GM23248 (cell line): ENCODE data around the gene TCEAL5. TPM values are rescaled to one million over a fixed set of nuclear protein-coding genes. Genes with fewer than 3 reads are reported as not detected.
A peak's percentile ranks its signal among the peaks of the same experiment; 100 is the strongest.

ENCODE experiments used
- DNase-seq: peaks from one replicate; pipeline ENCODE4 v3.0.0-alpha.2; 2015
- H2AFZ ChIP-seq: fragments of 200-600 bp; sonication (generic); 2 replicates; pipeline ENCODE4 v1.6.1; 2016; ENCODE audit warnings: antibody characterized with exemption
- H3F3A ChIP-seq: fragments of 200-600 bp; sonication (generic); 2 replicates; pipeline ENCODE4 v1.6.1; 2016; ENCODE audit warnings: mild to moderate bottlenecking, antibody characterized with exemption, mixed run types; ENCODE audit not compliant: insufficient read depth
- H3K27ac ChIP-seq: fragments of 200-600 bp; sonication (generic); 2 replicates; pipeline ENCODE4 v1.5.1; 2016; ENCODE audit warnings: mild to moderate bottlenecking
- H3K27me3 ChIP-seq: fragments of 200-600 bp; sonication (generic); replicated peaks from 2 replicates; pipeline ENCODE4 v1.6.1; 2016; ENCODE audit warnings: mild to moderate bottlenecking; ENCODE audit not compliant: insufficient read depth
- H3K36me3 ChIP-seq: fragments of 200-600 bp; sonication (generic); 2 replicates; pipeline ENCODE4 v1.6.1; 2016; ENCODE audit warnings: low read depth, mild to moderate bottlenecking
- H3K4me1 ChIP-seq: fragments of 200-600 bp; sonication (generic); 2 replicates; pipeline ENCODE4 v1.6.1; 2016; ENCODE audit warnings: mild to moderate bottlenecking; ENCODE audit not compliant: insufficient read depth
- H3K4me2 ChIP-seq: fragments of 200-600 bp; sonication (generic); one replicate; pipeline ENCODE4 v1.6.1; 2016; ENCODE audit warnings: mild to moderate bottlenecking; ENCODE audit not compliant: unreplicated experiment
- H3K4me3 ChIP-seq: fragments of 200-600 bp; sonication (generic); 2 replicates; pipeline ENCODE4 v1.5.1; 2016; ENCODE audit warnings: mild to moderate bottlenecking
- H3K79me2 ChIP-seq: fragments of 200-600 bp; sonication (generic); 2 replicates; pipeline ENCODE4 v1.6.1; 2016; ENCODE audit warnings: mild to moderate bottlenecking; ENCODE audit not compliant: insufficient read depth
- H3K9ac ChIP-seq: fragments of 200-600 bp; sonication (generic); 2 replicates; pipeline ENCODE4 v1.6.1; 2016; ENCODE audit warnings: mild to moderate bottlenecking
- H3K9me2 ChIP-seq: fragments of 200-600 bp; sonication (generic); 2 replicates; pipeline ENCODE4 v1.6.1; 2016; ENCODE audit warnings: mixed run types, mild to moderate bottlenecking, moderate library complexity; ENCODE audit not compliant: insufficient read depth
- H3K9me3 ChIP-seq: fragments of 200-600 bp; sonication (generic); one replicate; pipeline ENCODE4 v1.6.1; 2017; ENCODE audit warnings: low read depth
- H4K20me1 ChIP-seq: fragments of 200-600 bp; sonication (generic); 2 replicates; pipeline ENCODE4 v1.6.0; 2016; ENCODE audit not compliant: insufficient read depth
- EZH2 ChIP-seq: fragments of 200-600 bp; sonication (generic); IDR thresholded peaks from 2 replicates; pipeline ENCODE4 v1.6.1; 2018; ENCODE audit warnings: antibody characterized with exemption, mild to moderate bottlenecking; ENCODE audit not compliant: insufficient read depth, poor library complexity, severe bottlenecking
- EZH2phosphoT487 ChIP-seq: fragments of 200-600 bp; sonication (generic); IDR thresholded peaks from 2 replicates; pipeline ENCODE4 v1.6.1; 2018; ENCODE audit warnings: antibody characterized with exemption, moderate library complexity, mild to moderate bottlenecking, low read depth; ENCODE audit not compliant: insufficient read depth
- WGBS, 2 experiments: methylation state at CpG; one replicate each; pipeline ENCODE4 v1.1.6; 2015 to 2017; ENCODE audit warnings: low lambda C conversion rate in 2 of 2, low coverage in 1 of 2; ENCODE audit errors: missing lambda C conversion rate in 2 of 2; 5-methylcytosine and 5-hydroxymethylcytosine counted together
- in situ Hi-C: fragments of 300-500 bp; cut with MboI; formaldehyde crosslinking; loops from 2 replicates; pipeline ENCODE4 v1.15.0; 2020
- polyA plus RNA-seq: library from polyadenylated mRNA; unstranded; fragments of >200 nt; fragmentation: Nextera tagmentation; extraction: Ambion mirVana; gene quantifications from 2 replicates; pipeline ENCODE4 v1.2.1, GENCODE V29; 2016
- total RNA-seq: library from RNA; depleted of rRNA; stranded (reverse); fragments of >200 nt; shearing (Covaris generic); gene quantifications from 2 replicates; pipeline ENCODE4 v1.2.3, GENCODE V29; 2014

The TCEAL5 gene
- total and polyA plus RNA-seq, 2 experiments from 2014 or later: not detected

DNA sequence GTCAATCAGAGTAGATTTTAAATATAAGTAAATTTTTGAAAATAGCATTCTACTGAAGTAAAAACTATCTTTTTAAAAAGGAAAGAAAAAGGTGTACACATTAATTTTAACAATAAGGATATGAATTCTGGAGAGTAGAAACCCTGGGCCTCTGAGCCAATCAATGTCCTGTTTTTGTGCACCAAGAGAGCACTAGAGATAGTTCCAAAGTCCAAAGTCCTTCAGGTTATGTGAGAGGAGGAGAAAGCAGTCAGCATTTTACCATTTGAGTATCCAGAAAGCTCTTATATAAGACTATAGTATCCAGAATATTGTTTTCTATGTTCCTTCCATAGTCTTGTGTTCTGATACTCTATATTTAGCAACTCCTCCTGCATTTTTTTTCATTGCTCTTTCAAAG, 18.3 kb downstream of the TCEAL5 start:
- Histone ChIP-seq H3K9me3 (no peaks in the 10 kb centered on the region), H3K36me3 (0 out of 2 replicates have a peak, but pooled peaks cover under 1% of the 10 kb centered on the region), H4K20me1 (no peaks in the 10 kb centered on the region), H2AFZ (no peak overlapping the region), H3K9ac (no peak overlapping the region), H3F3A (no peaks in the 10 kb centered on the region), H3K79me2 (peaks cover 16% of the 10 kb centered on the region), H3K9me2 (no peaks in the 10 kb centered on the region), H3K4me2 (no peak overlapping the region), H3K4me1 (no peaks in the 10 kb centered on the region), H3K4me3 (no peak overlapping the region), H3K27ac (no peak overlapping the region), H3K27me3 (0 out of 2 replicates have a peak, but pooled peaks cover 4% of the 10 kb centered on the region)
- TF ChIP-seq EZH2phosphoT487 (no peak), EZH2 (no peak)
- in situ Hi-C loops: no loop called here
- no peak for DNase-seq

GRCh38 chrX:103256651-103257050, 19.9 kb downstream of the TCEAL5 start:
- Histone ChIP-seq H3K4me1 (no peaks in the 10 kb centered on the region), H4K20me1 (no peaks in the 10 kb centered on the region), H3K4me3 (no peak overlapping the region), H3K27ac (no peak overlapping the region), H3K79me2 (peaks cover 18% of the 10 kb centered on the region), H3K9me2 (no peaks in the 10 kb centered on the region), H3K4me2 (no peak overlapping the region), H3K27me3 (no peaks in the 10 kb centered on the region), H3K9me3 (no peaks in the 10 kb centered on the region), H3F3A (no peaks in the 10 kb centered on the region), H3K9ac (no peak overlapping the region), H2AFZ (no peak overlapping the region), H3K36me3 (0 out of 2 replicates have a peak, but pooled peaks cover 3% of the 10 kb centered on the region)
- DNase-seq: no peak
- in situ Hi-C loops: no loop called here
- TF ChIP-seq EZH2 (no peak), EZH2phosphoT487 (no peak)

DNA sequence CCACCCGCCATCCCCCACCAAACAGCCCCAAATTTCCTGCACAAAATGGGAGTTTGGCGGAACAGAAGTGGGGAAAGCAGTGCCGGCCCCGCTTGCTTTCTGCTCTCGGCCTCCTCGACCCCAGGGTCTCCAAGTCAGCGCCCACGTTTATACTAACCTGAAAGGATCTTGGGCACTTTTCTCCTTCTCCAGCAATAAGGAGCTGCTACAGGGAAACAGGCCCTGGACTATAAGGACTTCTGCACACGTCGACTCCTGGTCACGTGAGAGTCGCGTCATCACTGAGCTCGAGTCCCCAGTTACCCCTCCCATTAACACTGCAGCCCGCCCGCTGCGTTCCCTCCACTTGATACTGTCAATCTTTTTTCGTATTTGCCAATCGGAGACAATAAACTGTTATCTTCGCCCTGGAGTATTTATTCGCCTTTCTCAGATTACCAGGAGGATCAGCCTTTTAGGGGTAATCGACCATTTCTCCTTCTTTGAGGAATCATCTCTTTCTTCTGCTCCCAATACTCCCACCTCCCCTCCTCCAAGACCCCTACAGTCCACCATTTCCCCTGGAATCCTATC, 21.5 kb downstream of the TCEAL5 start, which contains the start of gene TCEAL8:
Gene TCEAL8, minus strand, starts transcription at position 235 of the 573 bp plus-strand sequence. CDS start 1,176 bp downstream, outside the sequence.
- Histone ChIP-seq H3K9me2 (no peaks in the 10 kb centered on the region), H3K79me2 (peaks cover 18% of the 10 kb centered on the region), H3K4me2 (peak within 1 kb of the TSS; percentile 96), H4K20me1 (no peaks in the 10 kb centered on the region), H3K27me3 (no peaks in the 10 kb centered on the region), H3K4me3 (peak within 1 kb of the TSS; percentile 97), H3K36me3 (0 out of 2 replicates have a peak, but pooled peaks cover 3% of the 10 kb centered on the region), H3F3A (no peaks in the 10 kb centered on the region), H3K27ac (peak within 1 kb of the TSS; percentile 89), H3K9me3 (no peaks in the 10 kb centered on the region), H3K9ac (peak within 1 kb of the TSS; percentile 96), H3K4me1 (no peaks in the 10 kb centered on the region), H2AFZ (peak within 1 kb of the TSS; percentile 99)
- in situ Hi-C loops: no loop called here
- peak; percentile 85 for DNase-seq
- TF ChIP-seq EZH2phosphoT487 (no peak), EZH2 (no peak)
- WGBS, 2 experiments: 0 to 2% methylated on average over 19 to 22 of the region's 22 CpGs

GRCh38 chrX:103254171-103254824, 22.3 kb downstream of the TCEAL5 start:
- Histone ChIP-seq H3K36me3 (0 out of 2 replicates have a peak, but pooled peaks cover 3% of the 10 kb centered on the region), H4K20me1 (no peaks in the 10 kb centered on the region), H3K27me3 (no peaks in the 10 kb centered on the region), H3K79me2 (peaks cover 18% of the 10 kb centered on the region), H3K4me1 (no peaks in the 10 kb centered on the region), H2AFZ (peak overlapping the region; percentile 99), H3K4me2 (peak overlapping the region; percentile 96), H3K9me2 (no peaks in the 10 kb centered on the region), H3K27ac (peak overlapping the region; percentile 89), H3K9me3 (no peaks in the 10 kb centered on the region), H3K9ac (peak overlapping the region; percentile 96), H3F3A (no peaks in the 10 kb centered on the region), H3K4me3 (peak overlapping the region; percentile 97)
- TF ChIP-seq EZH2phosphoT487 (no peak), EZH2 (no peak)
- peak; percentile 59 for DNase-seq
- 0 to 1% methylated on average over 9 to 22 of the region's 22 CpGs for WGBS, 2 experiments
- in situ Hi-C loops: no loop called here
